Hepatocyte (in vitro differentiated cells): ENCODE data around the gene SESN1.

Experiments used
- CTCF ChIP-seq: fragments of 200-600 bp; sonication (generic); IDR thresholded peaks from 2 replicates; pipeline ENCODE4 v1.5.1; 2016; ENCODE audit warnings: antibody characterized with exemption, mild to moderate bottlenecking; ENCODE audit not compliant: poor library complexity
- EZH2 ChIP-seq: fragments of 200-600 bp; sonication (generic); IDR thresholded peaks from 2 replicates; pipeline ENCODE4 v1.6.1; 2016; ENCODE audit warnings: antibody characterized with exemption, mild to moderate bottlenecking, borderline replicate concordance
- EZH2phosphoT487 ChIP-seq: fragments of 200-600 bp; sonication (generic); IDR thresholded peaks from one replicate; pipeline ENCODE4 v1.6.1; 2018; ENCODE audit warnings: antibody characterized with exemption, mild to moderate bottlenecking, low read depth, moderate library complexity; ENCODE audit not compliant: unreplicated experiment, severe bottlenecking

GRCh38 chr6:109052018-109052651 lies 42.5 kb downstream of the SESN1 start:
- TF ChIP-seq CTCF (no peak), EZH2 (no peak), EZH2phosphoT487 (no peak)
